KOPT-K1 (cell line): ENCODE data around the gene EOMES.
A peak's percentile ranks its signal among the peaks of the same experiment; 100 is the strongest.

ENCODE experiments used
- H3K27ac ChIP-seq: fragments of 200-600 bp; sonication (generic); 2 replicates; pipeline ENCODE4 v1.5.1; 2016; ENCODE audit warnings: antibody characterized with exemption, mild to moderate bottlenecking, low read depth, low read length; ENCODE audit not compliant: poor library complexity, severe bottlenecking
- H3K36me3 ChIP-seq: fragments of 200-600 bp; sonication (generic); 2 replicates; pipeline ENCODE4 v1.5.1; 2017; ENCODE audit warnings: antibody characterized with exemption, mild to moderate bottlenecking, low read length, moderate library complexity; ENCODE audit not compliant: insufficient read depth
- H3K9me3 ChIP-seq: fragments of 200-600 bp; sonication (generic); 2 replicates; pipeline ENCODE4 v1.5.1; 2017; ENCODE audit warnings: antibody characterized with exemption, low read length, mild to moderate bottlenecking; ENCODE audit not compliant: insufficient read depth, poor library complexity, severe bottlenecking

Gene EOMES

DNA sequence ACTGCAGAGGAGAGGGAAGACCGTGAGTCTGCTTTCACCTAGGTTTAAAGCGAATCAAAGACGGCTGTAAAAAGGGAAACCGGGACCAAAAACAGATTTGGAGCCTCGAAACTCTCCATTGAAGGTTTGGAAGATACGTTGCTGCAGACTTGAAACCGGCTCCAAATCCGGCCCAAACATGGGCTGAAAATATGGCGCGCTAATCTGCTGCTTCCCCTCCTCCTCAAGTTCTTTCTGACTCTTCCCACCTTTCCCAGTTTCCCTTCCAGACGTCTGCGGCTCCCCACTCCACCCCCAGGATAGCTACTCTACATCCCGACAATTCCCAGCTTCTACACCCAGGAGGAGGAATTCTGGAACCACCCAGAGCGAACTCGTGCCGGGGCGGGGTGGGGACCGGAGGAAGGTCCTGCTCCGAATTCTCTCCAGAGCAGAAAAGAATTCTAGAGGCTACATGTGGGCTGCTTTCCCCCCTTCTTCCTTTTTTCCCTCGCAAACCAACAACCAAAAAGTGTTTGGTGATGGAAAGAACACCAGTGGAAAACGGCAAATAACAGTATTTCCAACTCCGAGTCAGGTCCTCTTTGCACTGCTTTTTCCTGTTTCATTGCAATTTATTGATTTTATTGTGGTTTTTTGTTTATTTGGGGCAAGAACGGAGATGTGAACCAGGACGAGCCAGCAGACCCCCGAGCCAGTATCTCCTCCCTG is 8.5 kb downstream of the EOMES start:
- Histone ChIP-seq H3K9me3 (no peaks in the 10 kb centered on the region), H3K36me3 (peaks cover 9% of the 10 kb centered on the region; the same call in 1 of the 2 replicates), H3K27ac (no peak overlapping the region)

GRCh38 chr3:27713078-27713423 is 9.1 kb downstream of the EOMES start:
- H3K36me3 ChIP-seq, result peaks cover 9% of the 10 kb centered on the region; the same call in 1 of the 2 replicates
- peak overlapping the region; percentile 67 for H3K27ac ChIP-seq
- no peaks in the 10 kb centered on the region for H3K9me3 ChIP-seq

DNA sequence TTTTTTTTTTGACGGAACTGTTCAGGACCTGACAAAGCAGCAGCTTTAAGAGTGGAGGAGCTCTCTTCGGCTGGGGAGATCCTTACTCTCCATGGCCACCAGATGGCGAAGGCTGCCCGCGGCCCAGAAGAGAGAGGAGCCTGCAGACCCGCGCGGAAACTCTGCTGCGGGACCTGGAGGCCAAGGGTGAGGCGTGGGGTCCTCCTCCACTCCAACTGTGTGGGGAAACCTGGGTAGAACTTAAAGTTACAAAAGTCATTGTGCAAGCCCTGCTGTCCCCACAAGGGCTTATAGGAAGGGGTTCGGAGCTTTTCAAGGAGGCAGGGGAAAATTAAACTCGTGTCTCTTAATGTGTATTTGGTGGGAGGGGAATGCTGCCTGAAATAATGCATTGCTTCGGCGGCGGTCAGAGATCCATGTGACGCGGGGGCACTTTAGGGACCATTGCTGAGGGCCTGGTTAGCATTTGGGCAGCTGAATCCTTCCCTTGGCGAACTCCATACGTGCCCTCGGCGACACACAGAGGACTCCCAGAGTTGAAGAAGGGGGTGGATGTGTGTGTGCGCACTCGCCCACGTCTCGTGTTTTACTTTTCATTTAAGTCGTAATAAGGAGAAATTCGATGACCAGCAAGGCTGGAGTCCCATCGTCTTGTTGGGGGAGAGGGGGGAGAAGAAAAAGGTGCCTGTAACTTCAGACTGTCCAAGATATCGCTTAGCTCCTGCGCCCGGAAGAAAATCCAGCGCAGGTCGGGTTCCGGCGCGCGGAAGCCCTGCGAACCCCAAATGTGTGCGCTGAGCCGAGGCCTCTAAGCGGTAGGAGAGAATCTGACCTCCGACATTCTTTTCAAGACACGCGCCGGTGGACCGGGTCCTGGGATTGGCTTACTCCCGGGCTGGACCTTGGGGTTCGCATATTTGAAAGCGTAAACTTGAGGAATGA is 9.7 kb downstream of the EOMES start:
- H3K27ac ChIP-seq, result peak overlapping the region; percentile 67
- H3K9me3 ChIP-seq, result no peaks in the 10 kb centered on the region
- peaks cover 6% of the 10 kb centered on the region; the same call in 1 of the 2 replicates for H3K36me3 ChIP-seq

- Histone ChIP-seq H3K27ac (no peak overlapping the region), H3K9me3 (no peaks in the 10 kb centered on the region), H3K36me3 (no peaks in the 10 kb centered on the region)
These were observed 13.9 kb downstream of the EOMES start for GRCh38 chr3:27708250-27708649.

DNA sequence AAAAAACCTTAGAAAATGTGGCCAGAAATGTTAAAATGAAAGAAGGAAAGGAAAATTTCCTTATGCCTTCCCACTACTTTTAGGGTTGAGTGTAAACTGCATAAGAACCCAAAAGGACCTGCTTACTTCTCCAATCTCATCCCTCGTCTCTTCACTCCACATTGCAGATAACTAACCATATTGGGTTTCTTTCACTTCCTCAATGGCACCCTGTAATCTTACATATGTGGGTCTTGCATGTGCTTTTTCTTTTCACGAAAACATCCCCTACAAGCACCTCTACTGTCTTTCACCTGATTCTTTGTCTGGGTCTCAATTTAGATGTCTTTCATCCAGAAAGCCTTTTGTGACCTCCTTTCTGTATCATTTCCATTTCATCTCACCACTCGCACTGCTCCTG is 23.1 kb downstream of the EOMES start:
- H3K9me3 ChIP-seq, result peaks cover 6% of the 10 kb centered on the region
- no peak overlapping the region for H3K27ac ChIP-seq
- no peaks in the 10 kb centered on the region for H3K36me3 ChIP-seq

DNA sequence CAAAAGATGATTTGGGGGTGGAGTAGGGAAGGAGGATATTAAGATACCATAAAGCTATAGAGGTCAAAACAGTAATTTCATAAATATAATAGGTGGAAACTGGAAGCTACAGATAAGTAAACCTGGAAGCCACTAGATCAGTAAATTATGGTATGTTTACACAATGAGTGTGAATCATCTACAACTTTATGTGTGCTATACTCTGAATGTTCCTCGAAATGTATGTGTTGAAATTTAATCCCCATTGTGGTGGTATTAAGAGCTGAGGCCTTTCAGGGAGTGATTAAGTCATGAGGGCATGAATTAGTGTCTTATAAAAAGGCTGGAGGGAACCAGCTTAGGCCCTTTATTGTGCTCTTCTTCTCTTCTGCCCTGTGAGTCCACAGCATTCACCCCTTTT is 25.2 kb downstream of the EOMES start:
- H3K27ac ChIP-seq, result no peak overlapping the region
- peaks cover 6% of the 10 kb centered on the region for H3K9me3 ChIP-seq
- no peaks in the 10 kb centered on the region for H3K36me3 ChIP-seq

- no peak overlapping the region for H3K27ac ChIP-seq
- H3K36me3 ChIP-seq, result no peaks in the 10 kb centered on the region
- H3K9me3 ChIP-seq, result peaks cover 11% of the 10 kb centered on the region
These were observed 26.5 kb downstream of the EOMES start for GRCh38 chr3:27695636-27696035.

- Histone ChIP-seq H3K9me3 (peaks cover 13% of the 10 kb centered on the region), H3K36me3 (no peaks in the 10 kb centered on the region), H3K27ac (no peak overlapping the region)
These were observed 34.1 kb downstream of the EOMES start for GRCh38 chr3:27688053-27688452.

- Histone ChIP-seq H3K36me3 (no peaks in the 10 kb centered on the region), H3K9me3 (peaks cover 13% of the 10 kb centered on the region), H3K27ac (no peak overlapping the region)
These were observed 35.5 kb downstream of the EOMES start for GRCh38 chr3:27686642-27687041.

GRCh38 chr3:27685474-27685873 is 36.6 kb downstream of the EOMES start:
- Histone ChIP-seq H3K27ac (no peak overlapping the region), H3K9me3 (peaks cover 8% of the 10 kb centered on the region), H3K36me3 (no peaks in the 10 kb centered on the region)

DNA sequence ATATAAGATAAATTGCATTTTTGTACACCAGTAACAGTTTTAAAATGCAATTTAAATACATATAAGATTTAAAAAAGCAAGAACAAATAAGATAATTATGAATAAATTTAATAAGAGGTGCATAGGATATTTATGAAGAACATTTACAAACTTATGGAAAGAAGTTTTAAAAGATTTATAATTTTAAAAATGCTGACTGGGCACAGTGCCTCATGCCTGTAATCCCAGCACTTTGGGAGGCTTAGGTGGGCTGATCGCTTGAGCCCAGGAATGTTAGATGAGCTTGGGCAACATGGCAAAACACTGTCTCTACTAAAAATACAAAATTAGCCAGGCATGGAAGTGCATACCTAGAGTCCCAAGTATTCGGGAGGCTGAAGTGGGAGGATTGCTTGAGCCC is 37.8 kb downstream of the EOMES start:
- Histone ChIP-seq H3K27ac (no peak overlapping the region), H3K36me3 (no peaks in the 10 kb centered on the region), H3K9me3 (peaks cover 3% of the 10 kb centered on the region)

GRCh38 chr3:27681249-27681748 is 40.8 kb downstream of the EOMES start:
- Histone ChIP-seq H3K36me3 (no peaks in the 10 kb centered on the region), H3K27ac (peak overlapping the region; percentile 49), H3K9me3 (no peaks in the 10 kb centered on the region)

GRCh38 chr3:27680517-27681246 is 41.4 kb downstream of the EOMES start:
- H3K27ac ChIP-seq, result peak overlapping the region; percentile 49
- H3K36me3 ChIP-seq, result no peaks in the 10 kb centered on the region
- H3K9me3 ChIP-seq, result no peaks in the 10 kb centered on the region

- Histone ChIP-seq H3K27ac (no peak overlapping the region), H3K9me3 (no peaks in the 10 kb centered on the region), H3K36me3 (no peaks in the 10 kb centered on the region)
These were observed 42.4 kb downstream of the EOMES start for GRCh38 chr3:27679691-27680090.

DNA sequence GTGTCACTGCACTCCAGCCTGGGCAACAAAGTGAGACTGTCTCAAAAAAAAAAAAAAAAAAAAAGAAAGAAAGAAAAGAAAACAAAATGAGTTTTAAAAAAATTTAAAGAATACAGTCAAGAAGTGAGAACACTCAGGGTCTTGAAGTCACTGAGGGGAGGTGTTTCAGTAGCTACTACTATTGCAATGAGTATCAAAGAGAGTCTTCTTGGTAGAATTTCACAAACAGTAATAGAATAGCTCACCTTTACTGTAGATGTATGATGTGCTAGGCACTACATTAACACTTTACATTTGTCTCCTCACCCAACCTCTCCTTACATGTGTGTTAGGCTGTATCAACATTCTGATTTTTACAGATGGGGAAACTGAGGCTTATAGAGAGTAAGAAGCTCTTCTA is 43.9 kb downstream of the EOMES start:
- H3K36me3 ChIP-seq, result no peaks in the 10 kb centered on the region
- no peaks in the 10 kb centered on the region for H3K9me3 ChIP-seq
- no peak overlapping the region for H3K27ac ChIP-seq
